ENCODE data around the gene ZNF397. TPM values are rescaled to one million over a fixed set of nuclear protein-coding genes. Genes with fewer than 3 reads are reported as not detected.
A peak's percentile ranks its signal among the peaks of the same experiment; 100 is the strongest.

Gene ZNF397
- polyA plus RNA-seq, 4 donors: 42.2 to 72.3 (median 57.5) TPM

- DNase-seq (ENCODE audit: low read depth in 4 of 4, low spot score in 3 of 4): no peak
Observed at GRCh38 chr18:35245719-35246317, 5.0 kb downstream of the ZNF397 start.

- DNase-seq (ENCODE audit: low read depth in 4 of 4, low spot score in 3 of 4): no peak
Observed at GRCh38 chr18:35246831-35247230, 6.0 kb downstream of the ZNF397 start.

GRCh38 chr18:35247412-35248249 is 6.8 kb downstream of the ZNF397 start:
- no peak for DNase-seq (ENCODE audit: low read depth in 4 of 4, low spot score in 3 of 4)

GRCh38 chr18:35248429-35248828 is 7.6 kb downstream of the ZNF397 start:
- DNase-seq (ENCODE audit: low read depth in 4 of 4, low spot score in 3 of 4): no peak

GRCh38 chr18:35252466-35252865 is 11.6 kb downstream of the ZNF397 start:
- DNase-seq (ENCODE audit: low read depth in 4 of 4, low spot score in 3 of 4): no peak

- DNase-seq (ENCODE audit: low read depth in 4 of 4, low spot score in 3 of 4): no peak
Observed at GRCh38 chr18:35253655-35254287, 12.9 kb downstream of the ZNF397 start.

GRCh38 chr18:35256947-35257346 is 16.1 kb downstream of the ZNF397 start:
- DNase-seq (ENCODE audit: low read depth in 4 of 4, low spot score in 3 of 4): no peak

- no peak for DNase-seq (ENCODE audit: low read depth in 4 of 4, low spot score in 3 of 4)
Observed at GRCh38 chr18:35264409-35264808, 23.6 kb downstream of the ZNF397 start.

- DNase-seq (ENCODE audit: low read depth in 4 of 4, low spot score in 3 of 4): peak in 3 of 4 donors; percentile 65 to 72 (median 70)
Observed at GRCh38 chr18:35267161-35267651, 26.4 kb downstream of the ZNF397 start.

GRCh38 chr18:35267809-35268208 is 27.0 kb downstream of the ZNF397 start:
- peak in 1 of 4 donors; percentile 14 for DNase-seq (ENCODE audit: low read depth in 4 of 4, low spot score in 3 of 4)

- DNase-seq (ENCODE audit: low read depth in 4 of 4, low spot score in 3 of 4): no peak
Observed at GRCh38 chr18:35268821-35269220, 28.0 kb downstream of the ZNF397 start.

GRCh38 chr18:35271656-35272055 is 30.8 kb downstream of the ZNF397 start:
- DNase-seq (ENCODE audit: low read depth in 4 of 4, low spot score in 3 of 4): no peak

- no peak for DNase-seq (ENCODE audit: low read depth in 4 of 4, low spot score in 3 of 4)
Observed at GRCh38 chr18:35276267-35276666, 35.4 kb downstream of the ZNF397 start.

- DNase-seq (ENCODE audit: low read depth in 4 of 4, low spot score in 3 of 4): no peak
Observed at GRCh38 chr18:35277633-35278032, 36.8 kb downstream of the ZNF397 start.

- no peak for DNase-seq (ENCODE audit: low read depth in 4 of 4, low spot score in 3 of 4)
Observed at GRCh38 chr18:35278085-35278484, 37.3 kb downstream of the ZNF397 start.

GRCh38 chr18:35278969-35279368 is 38.1 kb downstream of the ZNF397 start:
- no peak for DNase-seq (ENCODE audit: low read depth in 4 of 4, low spot score in 3 of 4)

- no peak for DNase-seq (ENCODE audit: low read depth in 4 of 4, low spot score in 3 of 4)
Observed at GRCh38 chr18:35282353-35282752, 41.5 kb downstream of the ZNF397 start.

- DNase-seq (ENCODE audit: low read depth in 4 of 4, low spot score in 3 of 4): no peak
Observed at GRCh38 chr18:35283923-35284794, 43.3 kb downstream of the ZNF397 start.

- DNase-seq (ENCODE audit: low read depth in 4 of 4, low spot score in 3 of 4): no peak
Observed at GRCh38 chr18:35284841-35285240, 44.0 kb downstream of the ZNF397 start.

- DNase-seq (ENCODE audit: low read depth in 4 of 4, low spot score in 3 of 4): peak in 1 of 4 donors; percentile 6
Observed at GRCh38 chr18:35289293-35289692, 48.5 kb downstream of the ZNF397 start.

- DNase-seq (ENCODE audit: low read depth in 4 of 4, low spot score in 3 of 4): peak in 1 of 4 donors; percentile 27
Observed at GRCh38 chr18:35289727-35290093, 48.9 kb downstream of the ZNF397 start.
